ENCODE results near the gene SH3YL1.

DNA sequence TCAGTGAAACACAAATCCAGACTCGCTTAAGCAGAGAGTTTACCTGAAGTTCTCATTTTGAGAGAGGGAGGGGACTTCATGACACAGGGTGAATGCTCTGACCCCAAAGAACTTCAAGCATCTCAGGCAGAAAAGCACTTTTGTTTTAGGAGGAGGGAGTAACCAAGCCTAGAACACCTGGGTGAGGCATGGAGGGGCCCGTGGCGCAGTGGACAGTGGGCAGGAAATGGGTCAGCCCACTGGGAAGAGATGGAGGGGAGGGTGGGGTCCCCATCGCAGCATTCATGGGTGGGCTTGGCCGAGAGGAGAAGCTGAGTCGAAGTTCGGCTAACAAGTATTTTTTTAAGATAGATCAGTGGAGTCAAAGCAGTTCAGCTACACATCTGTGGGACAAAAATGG is 67.9 kb downstream of the SH3YL1 start:
- no peak for TF ChIP-seq CTCF (IDR thresholded peaks at IDR 0.05; ENCODE audit: low read depth, low read length, poor library complexity, severe bottlenecking)
- no peak for TF ChIP-seq EZH2phosphoT487 (IDR thresholded peaks at IDR 0.05; ENCODE audit: borderline replicate concordance, low read length)
